Central memory CD8-positive, alpha-beta T cell (primary cell): Measurements from ENCODE around the gene DFFA.
"Not testable (repeated sequence)": the region's sequence is repeated elsewhere in the genome, so short reads cannot be mapped to it uniquely, and the experiment has no call there.

Experiments
- ATAC-seq: fragments of 150-1000 bp; cut with Tn5 transposase; replicated peaks from 2 replicates; pipeline ENCODE4 v1.10.0; 2022; ENCODE audit warnings: mild to moderate bottlenecking, moderate FRiP score, moderate number of reproducible peaks; ENCODE audit not compliant: poor library complexity, severe bottlenecking; ENCODE audit errors: extremely low read depth
- DNase-seq, 2 donors: peaks; one replicate each; pipeline ENCODE4 v3.0.0; 2021; ENCODE audit warnings: low spot score in 2 of 2
- H3K27ac Mint-ChIP-seq: one replicate; pipeline ENCODE4 v1.8.0; 2022; ENCODE audit warnings: low read depth, mild to moderate bottlenecking, moderate library complexity, mixed read lengths
- H3K27me3 Mint-ChIP-seq: one replicate; pipeline ENCODE4 v1.8.0; 2022; ENCODE audit warnings: mixed read lengths
- H3K36me3 Mint-ChIP-seq: one replicate; pipeline ENCODE4 v1.8.0; 2022; ENCODE audit warnings: mild to moderate bottlenecking, moderate library complexity, mixed read lengths; ENCODE audit not compliant: insufficient read depth
- H3K4me1 Mint-ChIP-seq: one replicate; pipeline ENCODE4 v1.8.0; 2022; ENCODE audit warnings: mixed read lengths
- H3K4me3 Mint-ChIP-seq: one replicate; pipeline ENCODE4 v1.8.0; 2022; ENCODE audit warnings: mild to moderate bottlenecking, moderate library complexity, mixed read lengths
- H3K9me3 Mint-ChIP-seq: one replicate; pipeline ENCODE4 v1.8.0; 2022; ENCODE audit warnings: mixed read lengths

Gene DFFA

GRCh38 chr1:10471411-10472219 lies 714 bp downstream of the DFFA start:
- H3K27me3 Mint-ChIP-seq: no peaks in the 10 kb centered on the region
- peaks cover 38% of the 10 kb centered on the region for H3K4me1 Mint-ChIP-seq
- H3K9me3 Mint-ChIP-seq: no peaks in the 10 kb centered on the region
- peak overlapping the region; percentile 97 for H3K4me3 Mint-ChIP-seq
- peak; percentile 9 for ATAC-seq
- peak overlapping the region; percentile 87 for H3K27ac Mint-ChIP-seq
- peaks cover 28% of the 10 kb centered on the region for H3K36me3 Mint-ChIP-seq
- DNase-seq: no peak

GRCh38 chr1:10470043-10470442 lies 2.3 kb downstream of the DFFA start:
- no peaks in the 10 kb centered on the region for H3K27me3 Mint-ChIP-seq
- no peak for DNase-seq
- H3K4me3 Mint-ChIP-seq: no peak overlapping the region
- no peak overlapping the region for H3K27ac Mint-ChIP-seq
- H3K36me3 Mint-ChIP-seq: peaks cover 35% of the 10 kb centered on the region
- H3K9me3 Mint-ChIP-seq: no peaks in the 10 kb centered on the region
- H3K4me1 Mint-ChIP-seq: peaks cover 27% of the 10 kb centered on the region
- ATAC-seq: no peak

GRCh38 chr1:10467078-10467477 lies 5.3 kb downstream of the DFFA start:
- no peak for ATAC-seq
- Mint-ChIP-seq H3K4me1 (peaks cover 9% of the 10 kb centered on the region), H3K27ac (no peak overlapping the region), H3K4me3 (no peak overlapping the region), H3K27me3 (no peaks in the 10 kb centered on the region), H3K9me3 (no peaks in the 10 kb centered on the region), H3K36me3 (peaks cover 43% of the 10 kb centered on the region)
- no peak for DNase-seq

- no peak for ATAC-seq
- Mint-ChIP-seq H3K36me3 (peaks cover 25% of the 10 kb centered on the region), H3K4me3 (no peak overlapping the region), H3K27me3 (no peaks in the 10 kb centered on the region), H3K27ac (no peak overlapping the region), H3K4me1 (no peaks in the 10 kb centered on the region), H3K9me3 (no peaks in the 10 kb centered on the region)
- DNase-seq: no peak
Measured at GRCh38 chr1:10459184-10459583, 13.1 kb downstream of the DFFA start.

GRCh38 chr1:10457875-10458274 lies 14.5 kb downstream of the DFFA start:
- Mint-ChIP-seq H3K27ac (no peak overlapping the region), H3K36me3 (peaks cover 19% of the 10 kb centered on the region)
- no peak for ATAC-seq

GRCh38 chr1:10457462-10457861 lies 14.9 kb downstream of the DFFA start:
- H3K9me3 Mint-ChIP-seq, H3K27me3 Mint-ChIP-seq, ATAC-seq, H3K27ac Mint-ChIP-seq, H3K4me1 Mint-ChIP-seq, DNase-seq, H3K4me3 Mint-ChIP-seq: not testable (repeated sequence)
- H3K36me3 Mint-ChIP-seq: peaks cover 16% of the 10 kb centered on the region

More at GRCh38 chr1:10457875-10458274, 14.5 kb downstream of the DFFA start:
- Mint-ChIP-seq H3K4me1 (no peaks in the 10 kb centered on the region), H3K9me3 (no peaks in the 10 kb centered on the region), H3K4me3 (no peak overlapping the region), H3K27me3 (no peaks in the 10 kb centered on the region)
- DNase-seq: no peak

- Mint-ChIP-seq H3K4me3 (no peak overlapping the region), H3K27me3 (no peaks in the 10 kb centered on the region), H3K36me3 (peaks cover 14% of the 10 kb centered on the region), H3K4me1 (no peaks in the 10 kb centered on the region), H3K27ac (no peak overlapping the region), H3K9me3 (no peaks in the 10 kb centered on the region)
- DNase-seq: no peak
- no peak for ATAC-seq
Measured at GRCh38 chr1:10456661-10457060, 15.7 kb downstream of the DFFA start.

GRCh38 chr1:10456048-10456447 lies 16.3 kb downstream of the DFFA start:
- ATAC-seq (no peak), DNase-seq (no peak)
- Mint-ChIP-seq H3K4me1 (no peaks in the 10 kb centered on the region), H3K4me3 (no peak overlapping the region), H3K27ac (no peak overlapping the region), H3K9me3 (no peaks in the 10 kb centered on the region), H3K36me3 (peaks cover 8% of the 10 kb centered on the region), H3K27me3 (no peaks in the 10 kb centered on the region)

GRCh38 chr1:10451287-10451686 lies 21.0 kb downstream of the DFFA start:
- no peaks in the 10 kb centered on the region for H3K4me1 Mint-ChIP-seq

GRCh38 chr1:10450836-10451235 lies 21.5 kb downstream of the DFFA start:
- Mint-ChIP-seq H3K9me3 (no peaks in the 10 kb centered on the region), H3K36me3 (no peaks in the 10 kb centered on the region), H3K4me1 (no peaks in the 10 kb centered on the region), H3K4me3 (no peak overlapping the region), H3K27ac (no peak overlapping the region), H3K27me3 (no peaks in the 10 kb centered on the region)
- ATAC-seq: no peak
- DNase-seq: no peak

More at GRCh38 chr1:10451287-10451686, 21.0 kb downstream of the DFFA start:
- Mint-ChIP-seq H3K27ac (no peak overlapping the region), H3K4me3 (no peak overlapping the region), H3K27me3 (no peaks in the 10 kb centered on the region), H3K36me3 (no peaks in the 10 kb centered on the region), H3K9me3 (no peaks in the 10 kb centered on the region)
- no peak for ATAC-seq
- DNase-seq: no peak

- no peaks in the 10 kb centered on the region for H3K36me3 Mint-ChIP-seq
- H3K27ac Mint-ChIP-seq: no peak overlapping the region
- ATAC-seq: no peak
- no peak for DNase-seq
- no peaks in the 10 kb centered on the region for H3K4me1 Mint-ChIP-seq
- H3K4me3 Mint-ChIP-seq: no peak overlapping the region
- no peaks in the 10 kb centered on the region for H3K27me3 Mint-ChIP-seq
- H3K9me3 Mint-ChIP-seq: no peaks in the 10 kb centered on the region
Measured at GRCh38 chr1:10450156-10450814, 22.0 kb downstream of the DFFA start.

- no peak for ATAC-seq
- H3K27ac Mint-ChIP-seq: no peak within 1 kb of the TSS
- H3K27me3 Mint-ChIP-seq: no peaks in the 10 kb centered on the region
- no peak for DNase-seq
- no peaks in the 10 kb centered on the region for H3K9me3 Mint-ChIP-seq
- no peaks in the 10 kb centered on the region for H3K4me1 Mint-ChIP-seq
- H3K36me3 Mint-ChIP-seq: no peaks in the 10 kb centered on the region
- no peak within 1 kb of the TSS for H3K4me3 Mint-ChIP-seq
Measured at GRCh38 chr1:10449751-10450150, 22.6 kb downstream of the DFFA start, which contains the start of gene CORT. Gene CORT (plus strand): TSS chr1:10450031. CDS start chr1:10450224, 193 bp downstream.
